ENCODE data around the gene TMEM158.

TMEM158 gene

GRCh38 chr3:45182915-45183871 is 42.9 kb downstream of the TMEM158 start:
- no peaks in the 10 kb centered on the region for H3K36me3 Mint-ChIP-seq
- no peak overlapping the region for H3K27ac Mint-ChIP-seq
- no peak overlapping the region for H3K4me3 Mint-ChIP-seq
- peaks cover 10% of the 10 kb centered on the region for H3K27me3 Mint-ChIP-seq
- DNase-seq (ENCODE audit: low spot score in 2 of 2): no peak
- no peaks in the 10 kb centered on the region for H3K4me1 Mint-ChIP-seq
- ATAC-seq (ENCODE audit: low read depth): no peak
- no peaks in the 10 kb centered on the region for H3K9me3 Mint-ChIP-seq

- H3K4me3 Mint-ChIP-seq: no peak overlapping the region
- no peak for ATAC-seq (ENCODE audit: low read depth)
- no peak overlapping the region for H3K27ac Mint-ChIP-seq
- no peaks in the 10 kb centered on the region for H3K36me3 Mint-ChIP-seq
- peaks cover 10% of the 10 kb centered on the region for H3K27me3 Mint-ChIP-seq
- H3K4me1 Mint-ChIP-seq: no peaks in the 10 kb centered on the region
- no peaks in the 10 kb centered on the region for H3K9me3 Mint-ChIP-seq
- DNase-seq (ENCODE audit: low spot score in 2 of 2): no peak
Observed at GRCh38 chr3:45181496-45181895, 44.6 kb downstream of the TMEM158 start.

GRCh38 chr3:45180899-45181298 is 45.2 kb downstream of the TMEM158 start:
- Mint-ChIP-seq H3K36me3 (no peaks in the 10 kb centered on the region), H3K27ac (no peak overlapping the region), H3K4me3 (no peak overlapping the region), H3K27me3 (peaks cover 9% of the 10 kb centered on the region), H3K4me1 (no peaks in the 10 kb centered on the region), H3K9me3 (no peaks in the 10 kb centered on the region)
- no peak for ATAC-seq (ENCODE audit: low read depth)
- no peak for DNase-seq (ENCODE audit: low spot score in 2 of 2)

- Mint-ChIP-seq H3K4me3 (no peak overlapping the region), H3K36me3 (no peaks in the 10 kb centered on the region), H3K27ac (no peak overlapping the region), H3K27me3 (peaks cover 9% of the 10 kb centered on the region), H3K9me3 (no peaks in the 10 kb centered on the region), H3K4me1 (no peaks in the 10 kb centered on the region)
- DNase-seq (ENCODE audit: low spot score in 2 of 2) (no peak), ATAC-seq (ENCODE audit: low read depth) (no peak)
Observed at GRCh38 chr3:45180051-45180450, 46.0 kb downstream of the TMEM158 start.

GRCh38 chr3:45179163-45179562 is 46.9 kb downstream of the TMEM158 start:
- Mint-ChIP-seq H3K9me3 (no peaks in the 10 kb centered on the region), H3K4me3 (no peak overlapping the region), H3K36me3 (no peaks in the 10 kb centered on the region), H3K27me3 (peaks cover 9% of the 10 kb centered on the region), H3K27ac (no peak overlapping the region), H3K4me1 (no peaks in the 10 kb centered on the region)
- no peak for DNase-seq (ENCODE audit: low spot score in 2 of 2)
- ATAC-seq (ENCODE audit: low read depth): no peak

GRCh38 chr3:45178183-45179023 is 47.7 kb downstream of the TMEM158 start:
- DNase-seq (ENCODE audit: low spot score in 2 of 2): no peak

GRCh38 chr3:45176912-45177311 is 49.2 kb downstream of the TMEM158 start:
- no peak for DNase-seq (ENCODE audit: low spot score in 2 of 2)
- Mint-ChIP-seq H3K4me1 (no peaks in the 10 kb centered on the region), H3K36me3 (no peaks in the 10 kb centered on the region), H3K9me3 (no peaks in the 10 kb centered on the region), H3K4me3 (no peak overlapping the region), H3K27me3 (peaks cover 11% of the 10 kb centered on the region), H3K27ac (no peak overlapping the region)
- no peak for ATAC-seq (ENCODE audit: low read depth)

More at GRCh38 chr3:45178183-45179023, 47.7 kb downstream of the TMEM158 start:
- Mint-ChIP-seq H3K27me3 (peaks cover 9% of the 10 kb centered on the region), H3K4me3 (no peak overlapping the region), H3K27ac (no peak overlapping the region), H3K9me3 (no peaks in the 10 kb centered on the region), H3K4me1 (no peaks in the 10 kb centered on the region), H3K36me3 (no peaks in the 10 kb centered on the region)
- no peak for ATAC-seq (ENCODE audit: low read depth)
